Coronary artery (tissue), 2 donors: ENCODE data around the gene ZNF865.

Experiments
- DNase-seq: peaks from one replicate; pipeline ENCODE4 v3.0.0-alpha.2; 2017; ENCODE audit warnings: low spot score
- H3K27ac ChIP-seq, 2 donors: fragments of 200-600 bp; sonication (generic); one replicate each; pipeline ENCODE4 v1.5.1; 2016 to 2019
- H3K4me3 ChIP-seq: fragments of 200-600 bp; sonication (generic); 2 replicates; pipeline ENCODE4 v1.5.1; 2016; ENCODE audit warnings: mild to moderate bottlenecking, moderate library complexity
- TF ChIP-seq, protein P1 (sequence below): fragments of 200-600 bp; sonication (generic); IDR thresholded peaks from one replicate; pipeline ENCODE4 v1.5.1; 2019; ENCODE audit warnings: antibody characterized with exemption

ZNF865 gene

DNA sequence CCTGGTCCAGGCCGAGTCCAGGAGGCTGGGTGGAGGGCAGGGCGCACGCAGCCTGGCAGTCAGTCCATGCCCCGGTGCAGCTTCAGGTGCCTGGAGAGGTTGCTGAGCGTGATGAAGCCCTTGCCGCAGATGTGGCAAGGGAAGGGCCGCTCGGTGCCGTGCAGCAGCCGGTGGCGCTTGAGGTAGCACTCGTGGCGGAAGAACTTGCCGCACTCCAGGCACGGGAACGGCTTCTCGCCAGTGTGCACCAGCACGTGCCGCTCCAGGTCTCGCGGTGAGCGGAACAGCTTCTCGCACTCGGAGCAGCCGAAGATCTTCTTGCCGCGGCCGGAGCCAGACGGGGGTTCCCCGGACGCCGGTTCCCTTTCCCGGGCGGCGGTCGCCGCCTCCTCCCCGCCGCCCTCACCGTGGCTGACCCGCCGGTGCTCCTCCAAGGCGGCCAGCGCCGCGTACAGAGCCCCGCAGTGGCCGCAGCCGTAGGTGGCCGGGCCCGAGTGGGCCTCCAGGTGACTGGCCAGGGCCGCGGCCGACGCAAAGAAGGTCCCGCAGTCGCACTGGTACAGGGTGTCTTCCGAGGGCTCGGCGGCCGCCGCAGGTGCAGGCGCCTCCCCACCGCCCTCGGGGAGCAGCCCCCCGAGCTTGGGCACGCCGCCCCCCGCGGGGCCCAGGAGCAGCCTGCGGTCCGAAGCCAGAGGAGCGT lies 12.9 kb upstream of the ZNF865 start:
- TF ChIP-seq, protein P1, sequence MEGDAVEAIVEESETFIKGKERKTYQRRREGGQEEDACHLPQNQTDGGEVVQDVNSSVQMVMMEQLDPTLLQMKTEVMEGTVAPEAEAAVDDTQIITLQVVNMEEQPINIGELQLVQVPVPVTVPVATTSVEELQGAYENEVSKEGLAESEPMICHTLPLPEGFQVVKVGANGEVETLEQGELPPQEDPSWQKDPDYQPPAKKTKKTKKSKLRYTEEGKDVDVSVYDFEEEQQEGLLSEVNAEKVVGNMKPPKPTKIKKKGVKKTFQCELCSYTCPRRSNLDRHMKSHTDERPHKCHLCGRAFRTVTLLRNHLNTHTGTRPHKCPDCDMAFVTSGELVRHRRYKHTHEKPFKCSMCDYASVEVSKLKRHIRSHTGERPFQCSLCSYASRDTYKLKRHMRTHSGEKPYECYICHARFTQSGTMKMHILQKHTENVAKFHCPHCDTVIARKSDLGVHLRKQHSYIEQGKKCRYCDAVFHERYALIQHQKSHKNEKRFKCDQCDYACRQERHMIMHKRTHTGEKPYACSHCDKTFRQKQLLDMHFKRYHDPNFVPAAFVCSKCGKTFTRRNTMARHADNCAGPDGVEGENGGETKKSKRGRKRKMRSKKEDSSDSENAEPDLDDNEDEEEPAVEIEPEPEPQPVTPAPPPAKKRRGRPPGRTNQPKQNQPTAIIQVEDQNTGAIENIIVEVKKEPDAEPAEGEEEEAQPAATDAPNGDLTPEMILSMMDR: no peak
- Histone ChIP-seq H3K4me3 (no peak overlapping the region), H3K27ac (no peak overlapping the region)
- DNase-seq: no peak

DNA sequence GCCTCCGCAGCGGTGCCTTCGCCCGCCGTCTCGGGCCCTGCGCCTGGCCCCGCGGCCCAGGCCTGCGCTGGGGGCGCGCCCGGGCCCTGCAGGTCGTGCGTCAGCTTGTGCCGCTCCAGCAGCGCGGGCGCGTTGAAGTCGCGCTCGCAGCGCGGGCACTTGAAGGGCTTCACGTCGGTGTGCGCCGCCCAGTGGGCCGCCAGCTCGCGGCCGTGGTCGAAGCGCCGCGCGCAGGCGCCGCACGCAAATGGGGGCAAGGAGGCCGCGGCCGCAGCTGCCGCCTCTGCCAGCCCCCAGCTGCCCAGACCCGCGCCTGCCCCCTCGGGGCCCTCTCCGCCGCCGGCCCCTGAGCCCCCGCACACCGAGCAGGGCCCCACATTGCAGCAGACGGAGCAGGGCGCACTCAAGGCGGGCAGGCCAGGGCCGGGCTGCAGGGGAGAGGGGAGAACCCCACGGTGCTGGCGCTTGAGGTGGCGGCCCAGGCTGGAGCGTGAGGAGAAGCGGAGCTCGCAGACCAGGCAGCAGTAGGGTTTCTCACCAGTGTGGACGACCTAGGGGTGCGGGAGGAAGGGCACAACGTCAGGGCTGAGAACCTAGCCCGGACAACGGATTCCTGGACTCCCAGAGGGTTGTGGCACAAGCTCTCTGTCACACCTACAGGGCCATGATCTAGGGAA lies 12.2 kb upstream of the ZNF865 start:
- Histone ChIP-seq H3K4me3 (no peak overlapping the region), H3K27ac (no peak overlapping the region)
- no peak for DNase-seq
- TF ChIP-seq, protein P1: no peak

DNA sequence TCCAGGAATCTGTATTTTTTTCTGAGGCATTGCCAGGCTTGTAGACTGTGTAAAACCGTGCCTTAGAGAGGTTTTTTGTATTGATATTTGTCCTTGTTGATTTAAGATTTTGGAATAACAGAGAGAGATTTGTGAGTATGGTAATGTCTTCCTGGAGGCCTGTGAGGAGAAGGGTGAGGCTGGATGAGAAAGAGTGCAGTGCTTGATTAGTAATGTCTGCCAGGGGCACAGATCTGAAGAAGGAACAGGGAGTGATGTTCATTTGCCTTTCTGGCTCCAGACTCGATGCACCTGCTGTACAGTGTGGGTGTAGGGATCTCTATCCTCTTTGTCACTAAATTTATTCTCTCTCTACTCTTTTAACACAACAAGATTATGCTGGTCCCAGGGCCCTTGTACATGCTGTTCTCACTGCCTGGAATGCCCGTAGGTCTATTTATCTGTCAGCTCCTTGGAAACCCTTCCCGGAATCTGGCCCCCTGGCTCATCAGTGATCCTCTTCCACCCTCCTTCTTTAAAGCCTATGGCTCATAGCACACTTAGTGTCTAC lies 10.4 kb upstream of the ZNF865 start:
- TF ChIP-seq, protein P1: no peak

DNA sequence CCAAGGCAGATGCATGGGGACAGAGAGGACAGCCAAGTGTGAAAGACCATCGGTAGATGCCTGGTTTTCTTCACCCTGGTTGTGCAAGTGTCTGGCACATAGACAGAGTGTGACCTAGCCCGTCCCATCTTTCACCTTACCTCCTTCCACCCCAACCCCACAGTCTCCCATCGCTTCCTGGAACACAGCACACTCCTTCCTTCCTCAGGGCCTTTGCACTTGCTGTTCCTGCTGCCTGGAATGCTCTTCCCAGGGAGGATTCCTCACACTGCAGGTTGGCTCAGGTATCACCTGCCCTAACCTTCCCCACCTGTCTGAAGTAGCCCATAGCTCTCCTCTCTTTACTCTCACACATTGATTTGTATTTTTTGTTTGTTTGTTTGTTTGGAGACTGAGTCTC lies 9.1 kb upstream of the ZNF865 start:
- TF ChIP-seq, protein P1: no peak
- Histone ChIP-seq H3K4me3 (no peak overlapping the region), H3K27ac (no peak overlapping the region)
- no peak for DNase-seq

More for the DNA sequence above, 10.4 kb upstream of the ZNF865 start:
- no peak for DNase-seq
- Histone ChIP-seq H3K27ac (no peak overlapping the region), H3K4me3 (no peak overlapping the region)

DNA sequence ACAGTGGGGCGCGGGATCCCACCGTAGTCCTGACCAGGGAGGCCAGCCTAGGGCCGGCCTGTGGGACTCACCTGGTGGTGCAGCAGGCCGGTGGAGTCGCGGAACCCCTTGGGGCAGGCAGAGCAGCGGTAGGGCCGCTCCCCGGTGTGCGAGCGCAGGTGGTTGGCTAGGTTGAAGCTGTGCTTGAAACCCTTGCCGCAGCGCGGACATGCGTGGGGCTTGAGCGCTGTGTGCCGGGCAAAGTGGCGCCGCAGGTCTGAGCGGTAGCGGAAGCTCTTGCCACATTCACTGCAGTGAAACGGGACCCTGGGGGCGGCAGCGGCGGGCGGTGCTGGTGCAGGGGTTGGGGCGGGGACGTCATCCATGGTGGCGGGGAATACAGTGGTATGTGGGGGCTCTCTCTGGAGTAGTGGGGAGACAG lies 7.9 kb upstream of the ZNF865 start:
- TF ChIP-seq, protein P1: no peak
- Histone ChIP-seq H3K27ac (no peak overlapping the region), H3K4me3 (no peak overlapping the region)
- DNase-seq: no peak

DNA sequence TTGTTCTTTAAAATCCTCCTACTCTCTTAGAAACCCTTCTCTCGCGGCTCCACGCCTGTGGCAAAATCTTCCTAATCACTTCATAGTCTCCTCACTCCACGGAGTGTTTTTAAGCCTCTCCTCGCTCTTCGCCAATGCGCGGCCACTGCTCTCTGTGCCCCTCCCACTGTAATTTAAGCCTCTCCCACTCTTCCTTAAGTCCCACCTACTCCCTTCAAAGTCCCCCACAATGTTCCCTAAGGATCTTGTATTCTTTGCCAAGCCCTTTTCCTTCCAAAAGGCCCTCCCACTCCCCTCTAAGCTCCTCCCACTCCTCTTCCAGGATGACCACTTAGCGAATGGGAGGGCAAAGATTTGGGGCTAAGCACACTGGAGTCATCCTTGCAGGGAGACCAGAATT lies 7.4 kb upstream of the ZNF865 start:
- H3K4me3 ChIP-seq: no peak overlapping the region
- TF ChIP-seq, protein P1: no peak
- no peak for DNase-seq
- H3K27ac ChIP-seq: no peak overlapping the region
